Measurements from ENCODE around the gene SLX4.

SLX4 gene

DNA sequence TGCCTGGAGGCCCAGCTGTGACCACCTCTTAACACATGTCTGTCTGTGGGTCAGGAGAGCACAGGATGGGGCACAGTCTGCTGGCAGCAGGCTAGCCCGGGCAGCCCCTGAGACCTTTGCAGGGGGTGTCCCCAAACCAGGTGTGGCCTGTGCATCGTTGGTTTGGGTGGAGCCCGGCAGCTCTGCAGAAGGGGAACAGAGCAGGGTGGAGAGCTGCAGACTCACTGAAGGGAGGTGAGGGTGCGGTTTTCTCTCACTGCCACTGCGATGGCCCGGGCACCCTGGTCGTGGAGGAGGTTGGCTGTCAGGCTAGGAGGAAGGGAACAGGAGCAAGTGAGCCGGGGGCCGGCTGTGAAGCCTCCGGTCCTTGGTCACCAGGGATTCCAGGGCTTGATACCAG is 63.0 kb downstream of the SLX4 start:
- DNase-seq (ENCODE audit: insufficient read length, low spot score): no peak
- FAIRE-seq: peak; percentile 64
- no peak for TF ChIP-seq POLR2AphosphoS5 (IDR thresholded peaks at IDR 0.05; ENCODE audit: low read depth, low read length)
- no peak for TF ChIP-seq POLR2A (IDR thresholded peaks at IDR 0.05; ENCODE audit: low read depth, low read length)

DNA sequence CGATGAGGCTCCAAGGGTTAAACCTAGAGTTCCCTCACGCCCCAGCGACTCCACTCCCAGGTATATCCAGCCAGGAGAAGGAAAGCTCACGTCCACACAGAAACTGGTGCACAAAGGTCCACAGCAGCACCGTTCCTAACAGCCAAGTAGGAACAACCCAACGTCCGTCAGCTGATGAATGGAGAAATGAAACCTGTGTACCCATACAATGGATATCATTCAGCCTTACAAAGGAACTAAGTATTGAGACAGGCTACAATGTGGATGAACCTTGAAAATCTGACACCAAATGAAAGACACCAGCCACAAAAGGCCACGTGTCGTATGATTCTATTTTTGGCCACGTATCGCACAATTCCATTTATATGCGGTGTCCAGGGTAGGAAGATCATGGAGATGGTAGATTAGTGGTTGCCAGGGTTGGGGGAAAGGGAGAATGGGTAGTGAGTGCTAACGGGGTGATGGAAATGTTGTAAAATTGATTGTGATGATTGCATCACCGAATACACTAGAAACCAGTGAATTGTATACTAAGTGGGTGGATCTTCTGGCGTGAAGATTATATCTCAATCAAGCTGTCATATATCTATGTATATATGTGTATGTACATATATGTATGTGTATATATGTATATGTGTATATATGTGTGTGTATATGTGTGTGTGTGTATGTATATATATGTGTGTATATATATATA is 64.3 kb downstream of the SLX4 start:
- DNase-seq (ENCODE audit: insufficient read length, low spot score) (no peak), FAIRE-seq (peak; percentile 72)
- 0 out of 2 replicates have a peak, but pooled peaks have one; percentile 19 for TF ChIP-seq SPI1 (IDR thresholded peaks at IDR 0.05; ENCODE audit: low read depth, low read length)
- TF ChIP-seq PAX5 (IDR thresholded peaks at IDR 0.05; ENCODE audit: insufficient read depth, low read length, severe bottlenecking): no peak

DNA sequence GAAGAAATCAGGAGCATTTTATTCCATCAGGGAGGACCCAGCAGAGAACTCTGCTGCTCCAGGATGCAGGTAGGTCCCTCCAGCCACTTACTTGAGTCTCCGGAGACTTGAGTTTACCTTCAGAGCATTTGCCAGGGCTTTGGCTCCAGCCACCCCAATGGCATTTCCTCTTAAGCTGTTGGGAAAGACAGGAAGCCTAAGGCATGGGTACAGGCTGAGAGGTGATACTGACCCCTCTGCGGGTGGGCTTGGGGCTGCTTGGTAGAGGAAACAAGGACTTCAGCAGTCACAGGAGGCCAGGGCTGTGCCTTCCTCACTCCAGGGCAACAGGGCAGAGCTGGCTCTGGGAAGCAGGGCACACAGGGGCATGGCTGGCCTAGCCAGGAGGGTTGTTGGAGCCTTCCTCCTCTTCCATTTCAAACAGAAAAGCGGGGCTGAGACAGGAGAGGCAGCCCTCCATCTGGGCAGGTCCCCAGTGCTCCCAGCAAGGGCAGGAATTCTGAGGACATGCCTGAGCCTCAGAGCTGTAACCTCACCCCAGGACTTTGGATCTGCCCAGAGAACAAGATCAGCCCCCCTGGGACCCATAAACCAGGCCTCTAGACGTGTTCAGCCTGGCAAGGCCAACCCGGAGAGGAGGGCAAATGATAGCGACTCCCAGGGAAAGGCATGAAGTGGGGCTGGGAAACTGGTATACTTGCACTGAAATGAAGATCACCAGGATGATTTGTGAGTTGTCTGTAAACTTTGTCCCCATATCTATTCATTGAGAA is 68.6 kb downstream of the SLX4 start:
- no peak for FAIRE-seq
- DNase-seq (ENCODE audit: insufficient read length, low spot score): no peak
- TF ChIP-seq POLR2A (IDR thresholded peaks at IDR 0.05; ENCODE audit: low read depth, low read length) (no peak), PAX5 (IDR thresholded peaks at IDR 0.05; ENCODE audit: insufficient read depth, low read length, severe bottlenecking) (no peak), SPI1 (IDR thresholded peaks at IDR 0.05; ENCODE audit: low read depth, low read length) (no peak), POU2F2 (IDR thresholded peaks at IDR 0.05; ENCODE audit: low read depth, low read length) (no peak), TAF1 (IDR thresholded peaks at IDR 0.05; ENCODE audit: low read depth, low read length) (no peak), POLR2AphosphoS5 (IDR thresholded peaks at IDR 0.05; ENCODE audit: low read depth, low read length) (no peak)

DNA sequence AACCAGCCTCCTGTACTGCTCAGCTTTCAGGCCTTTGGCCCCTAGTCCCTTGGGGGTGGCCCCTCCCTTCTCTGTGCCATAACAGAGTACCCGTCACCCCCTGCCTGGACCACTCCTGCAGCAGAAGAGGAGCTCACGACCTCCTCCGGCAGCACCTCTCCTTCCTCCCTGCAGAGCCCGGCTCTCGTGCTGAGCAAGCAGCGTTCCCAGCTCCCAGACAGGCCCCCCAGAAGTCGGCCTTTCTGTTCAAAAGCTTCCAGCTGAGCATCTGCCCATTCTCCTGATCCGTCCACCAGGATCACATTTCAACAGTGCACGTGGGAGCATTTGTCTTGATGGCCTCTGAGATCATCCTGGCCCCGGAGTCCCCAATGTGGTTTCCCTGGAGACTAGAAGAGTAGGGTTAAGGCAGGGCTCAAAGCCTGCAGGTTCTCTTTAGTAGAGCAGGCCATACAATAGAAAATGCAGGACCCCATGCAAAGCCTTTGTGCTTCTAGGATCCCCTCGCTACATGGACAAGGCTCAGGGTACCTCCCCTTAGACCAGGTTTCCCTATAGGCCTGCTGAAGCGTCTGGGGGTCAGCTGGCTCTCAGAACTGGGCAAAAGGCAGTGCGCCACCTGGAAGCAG is 69.8 kb downstream of the SLX4 start:
- DNase-seq (ENCODE audit: insufficient read length, low spot score) (no peak), FAIRE-seq (no peak)
- TF ChIP-seq POLR2AphosphoS5 (IDR thresholded peaks at IDR 0.05; ENCODE audit: low read depth, low read length): no peak
- TF ChIP-seq SPI1 (IDR thresholded peaks at IDR 0.05; ENCODE audit: low read depth, low read length): no peak
- no peak for TF ChIP-seq TAF1 (IDR thresholded peaks at IDR 0.05; ENCODE audit: low read depth, low read length)
- no peak for TF ChIP-seq POU2F2 (IDR thresholded peaks at IDR 0.05; ENCODE audit: low read depth, low read length)
- no peak for TF ChIP-seq PAX5 (IDR thresholded peaks at IDR 0.05; ENCODE audit: insufficient read depth, low read length, severe bottlenecking)
- TF ChIP-seq POLR2A (IDR thresholded peaks at IDR 0.05; ENCODE audit: low read depth, low read length): no peak

DNA sequence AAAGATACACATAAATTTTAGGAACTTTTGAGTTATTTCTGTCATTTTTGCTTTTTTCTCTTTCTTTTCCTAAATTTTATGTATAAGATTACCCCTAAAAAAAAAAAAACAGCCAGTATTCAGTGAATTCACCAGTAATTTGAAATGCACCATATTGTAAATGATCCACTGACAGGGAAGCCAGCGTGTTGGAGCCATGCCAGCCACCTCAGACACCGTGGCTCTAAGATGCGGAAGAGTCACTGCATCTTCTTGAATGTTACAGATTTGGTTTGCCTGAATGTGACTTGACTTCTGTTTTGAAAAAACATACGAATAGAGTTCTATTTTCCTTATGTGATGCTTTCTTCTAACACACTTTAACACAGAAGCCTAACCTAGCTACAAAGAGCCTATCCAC is 73.2 kb downstream of the SLX4 start:
- no peak for FAIRE-seq
- DNase-seq (ENCODE audit: insufficient read length, low spot score): no peak
- TF ChIP-seq SPI1 (IDR thresholded peaks at IDR 0.05; ENCODE audit: low read depth, low read length) (no peak), POLR2AphosphoS5 (IDR thresholded peaks at IDR 0.05; ENCODE audit: low read depth, low read length) (no peak), POLR2A (IDR thresholded peaks at IDR 0.05; ENCODE audit: low read depth, low read length) (no peak), TAF1 (IDR thresholded peaks at IDR 0.05; ENCODE audit: low read depth, low read length) (no peak), POU2F2 (IDR thresholded peaks at IDR 0.05; ENCODE audit: low read depth, low read length) (no peak), PAX5 (IDR thresholded peaks at IDR 0.05; ENCODE audit: insufficient read depth, low read length, severe bottlenecking) (no peak)

DNA sequence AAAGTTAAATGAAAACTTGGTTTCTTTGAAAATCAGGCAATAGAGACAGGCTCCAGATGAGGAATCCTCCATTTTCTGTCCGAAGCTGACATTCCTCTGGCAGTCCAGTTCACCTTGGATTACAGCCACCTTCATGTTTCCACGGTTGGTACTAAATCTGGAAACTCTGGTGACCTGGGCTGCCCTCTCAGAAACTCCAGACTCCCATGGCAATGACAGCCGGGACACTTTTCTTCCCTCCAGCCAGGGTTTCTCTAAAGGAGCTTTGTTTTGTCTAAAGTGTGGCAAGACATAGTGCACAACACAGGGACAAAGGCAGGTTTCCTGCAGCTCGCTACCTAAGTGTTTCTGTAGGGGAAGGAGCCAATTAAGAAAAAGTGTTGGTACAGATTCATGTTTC is 74.6 kb downstream of the SLX4 start:
- DNase-seq (ENCODE audit: insufficient read length, low spot score) (no peak), FAIRE-seq (no peak)
- TF ChIP-seq TAF1 (IDR thresholded peaks at IDR 0.05; ENCODE audit: low read depth, low read length): no peak
- TF ChIP-seq POU2F2 (IDR thresholded peaks at IDR 0.05; ENCODE audit: low read depth, low read length): no peak
- TF ChIP-seq POLR2AphosphoS5 (IDR thresholded peaks at IDR 0.05; ENCODE audit: low read depth, low read length): no peak
- TF ChIP-seq PAX5 (IDR thresholded peaks at IDR 0.05; ENCODE audit: insufficient read depth, low read length, severe bottlenecking): no peak
- TF ChIP-seq SPI1 (IDR thresholded peaks at IDR 0.05; ENCODE audit: low read depth, low read length): no peak

DNA sequence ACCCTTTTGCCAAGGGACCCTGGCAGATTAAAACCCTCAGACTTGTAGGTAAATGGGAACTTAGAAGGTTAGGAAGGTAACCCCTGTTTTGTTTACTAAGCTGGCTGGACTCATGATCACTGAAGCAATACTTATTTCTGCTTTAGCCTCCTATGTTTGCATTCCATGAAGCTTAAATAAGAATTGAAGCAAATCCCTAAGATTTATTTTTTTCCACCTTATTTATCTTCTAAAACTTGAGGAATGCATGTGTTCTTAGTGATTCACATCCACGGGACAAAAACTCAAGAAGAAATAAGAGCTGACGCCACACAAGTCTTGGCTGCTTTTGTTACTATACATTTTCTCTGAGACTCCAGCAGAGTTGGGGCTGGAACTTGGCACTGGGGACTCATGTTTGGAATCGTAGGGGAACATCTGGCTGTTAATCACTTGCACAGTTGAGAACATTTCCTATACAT is 75.1 kb downstream of the SLX4 start:
- DNase-seq (ENCODE audit: insufficient read length, low spot score): no peak
- FAIRE-seq: no peak

DNA sequence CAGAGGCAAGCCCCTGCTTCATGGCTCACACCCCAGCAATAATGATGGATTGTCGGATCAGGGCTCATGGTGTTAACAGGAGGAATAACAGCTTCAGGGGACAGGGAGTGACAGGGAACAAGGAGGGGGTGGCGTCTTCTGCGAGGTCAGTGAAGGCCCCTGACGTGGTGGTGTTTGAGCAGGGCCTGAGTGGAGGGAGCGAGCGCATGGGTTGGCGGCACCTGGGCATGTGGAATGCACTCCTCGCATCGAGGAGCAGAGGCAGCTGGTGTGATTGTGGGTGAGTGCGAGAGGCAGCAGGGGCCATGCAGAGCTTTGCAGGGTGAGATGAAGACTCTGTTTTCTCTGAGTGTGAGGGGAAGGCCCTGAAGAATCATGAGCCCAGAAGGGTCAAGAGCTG is 77.3 kb downstream of the SLX4 start:
- TF ChIP-seq POLR2AphosphoS5 (IDR thresholded peaks at IDR 0.05; ENCODE audit: low read depth, low read length): no peak
- TF ChIP-seq TAF1 (IDR thresholded peaks at IDR 0.05; ENCODE audit: low read depth, low read length): no peak
- no peak for TF ChIP-seq POU2F2 (IDR thresholded peaks at IDR 0.05; ENCODE audit: low read depth, low read length)
- FAIRE-seq (no peak), DNase-seq (ENCODE audit: insufficient read length, low spot score) (no peak)

More for the DNA sequence above, 75.1 kb downstream of the SLX4 start:
- no peak for TF ChIP-seq TAF1 (IDR thresholded peaks at IDR 0.05; ENCODE audit: low read depth, low read length)

DNA sequence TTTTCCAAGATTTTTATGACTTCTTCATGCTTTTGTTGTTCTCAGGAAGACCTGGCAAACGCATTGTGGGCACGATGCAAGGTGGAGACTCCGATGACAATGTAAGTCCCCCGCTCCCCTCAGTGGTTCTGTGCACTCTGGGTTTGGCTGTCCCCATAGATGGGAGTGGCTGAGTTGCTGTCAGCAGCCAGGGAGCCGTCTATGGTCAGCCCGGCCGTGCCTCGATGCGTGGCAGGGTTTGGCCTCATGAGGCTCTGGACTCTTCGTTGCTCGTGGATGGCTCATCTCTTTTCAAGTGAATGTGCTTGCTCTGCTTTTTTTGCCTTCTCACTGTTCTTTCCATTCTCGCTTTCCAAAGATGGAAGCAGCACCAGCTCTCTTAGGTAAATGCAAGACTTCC is 78.7 kb downstream of the SLX4 start:
- DNase-seq (ENCODE audit: insufficient read length, low spot score) (no peak), FAIRE-seq (no peak)
- TF ChIP-seq SPI1 (IDR thresholded peaks at IDR 0.05; ENCODE audit: low read depth, low read length): no peak
- no peak for TF ChIP-seq POLR2AphosphoS5 (IDR thresholded peaks at IDR 0.05; ENCODE audit: low read depth, low read length)
- TF ChIP-seq PAX5 (IDR thresholded peaks at IDR 0.05; ENCODE audit: insufficient read depth, low read length, severe bottlenecking): no peak
- TF ChIP-seq TAF1 (IDR thresholded peaks at IDR 0.05; ENCODE audit: low read depth, low read length): no peak
- no peak for TF ChIP-seq POU2F2 (IDR thresholded peaks at IDR 0.05; ENCODE audit: low read depth, low read length)
- TF ChIP-seq POLR2A (IDR thresholded peaks at IDR 0.05; ENCODE audit: low read depth, low read length): no peak
